Transverse colon (tissue), 4 donors: ENCODE measurements around the gene GPBP1L1. TPM values are rescaled to one million over a fixed set of nuclear protein-coding genes. Genes with fewer than 3 reads are reported as not detected.
A peak's percentile ranks its signal among the peaks of the same experiment; 100 is the strongest.

Experiments used
- DNase-seq: peaks from one replicate; pipeline ENCODE4 v3.0.0-alpha.2; 2019
- H3K27ac ChIP-seq, 4 donors: fragments of 200-600 bp; sonication (generic); 2 replicates each; pipeline ENCODE4 v1.5.1; 2016 to 2018; ENCODE audit warnings: inconsistent platforms in 4 of 4
- H3K27me3 ChIP-seq: fragments of 200-600 bp; sonication (generic); 2 replicates; pipeline ENCODE4 v1.5.1; 2017; ENCODE audit warnings: inconsistent platforms
- H3K36me3 ChIP-seq, 4 donors: fragments of 200-600 bp; sonication (generic); 2 replicates each; pipeline ENCODE4 v1.5.1; 2017 to 2019; ENCODE audit warnings: inconsistent platforms in 4 of 4
- H3K4me1 ChIP-seq, 4 donors: fragments of 200-600 bp; sonication (generic); 2 replicates each; pipeline ENCODE4 v1.5.1; 2017 to 2020; ENCODE audit warnings: inconsistent platforms in 4 of 4
- H3K4me3 ChIP-seq, 4 donors: fragments of 200-600 bp; sonication (generic); 1 replicate in 1 of 4; 2 replicates in 3 of 4; pipeline versions ENCODE4 v1.5.1 to v1.6.1; 2017 to 2019; ENCODE audit warnings: inconsistent platforms in 4 of 4
- H3K9me3 ChIP-seq, 2 donors: fragments of 200-600 bp; sonication (generic); 2 replicates each; pipeline ENCODE4 v1.5.1; 2017 to 2019; ENCODE audit warnings: inconsistent platforms in 2 of 2
- CTCF ChIP-seq, 5 experiments: fragments of 200-600 bp in 3 of 5; fragments of 450-650 bp in 2 of 5; sonication (generic) in 3 of 5; IDR thresholded peaks; 1 replicate in 2 of 5; 2 replicates in 3 of 5; pipeline ENCODE4 v1.5.1; 2016 to 2017; ENCODE audit warnings: antibody characterized with exemption in 5 of 5, inconsistent platforms in 3 of 5, mild to moderate bottlenecking in 2 of 5, moderate library complexity in 1 of 5
- EP300 ChIP-seq: sonication (generic); formaldehyde crosslinking; IDR thresholded peaks from one replicate; pipeline ENCODE4 v1.6.1; 2017; ENCODE audit warnings: antibody characterized with exemption, low read depth
- POLR2A ChIP-seq: fragments of 450-650 bp; IDR thresholded peaks from one replicate; pipeline ENCODE4 v1.6.1; 2016; ENCODE audit warnings: antibody characterized with exemption, mild to moderate bottlenecking, moderate library complexity
- POLR2AphosphoS5 ChIP-seq, 3 donors: sonication (generic); formaldehyde crosslinking; IDR thresholded peaks; one replicate each; pipeline ENCODE4 v1.6.1; 2016; ENCODE audit warnings: antibody characterized with exemption in 3 of 3
- WGBS, 2 donors: methylation state at CpG; one replicate each; pipeline ENCODE4 v1.1.5; 2018; ENCODE audit warnings: low coverage in 1 of 2; 5-methylcytosine and 5-hydroxymethylcytosine counted together
- in situ Hi-C, 4 donors: fragments of 200-750 bp; cut with MboI; loops; one replicate each; pipeline versions ENCODE4 v1.15.0 to v1.15.1; 2017; ENCODE audit warnings: low sequenced_read_pairs in 3 of 4, low pct_ligation_motif_present in 1 of 4, low pct_unique_long_range_greater_than_20kb in 1 of 4
- intact Hi-C: fragments of 100-400 bp; cut with DNase I; formaldehyde crosslinking; loops from one replicate; pipeline ENCODE4 v1.15.1; 2023; ENCODE audit warnings: low total_unique reads
- total RNA-seq, 4 donors: library from RNA; depleted of rRNA; stranded (reverse); fragments of >200 nt; gene quantifications; one replicate each; pipeline ENCODE4 v1.1.0, GENCODE V29; 2016

Gene GPBP1L1
- total RNA-seq, 4 donors from 2014 or later, result 162 to 284 (median 222) TPM

DNA sequence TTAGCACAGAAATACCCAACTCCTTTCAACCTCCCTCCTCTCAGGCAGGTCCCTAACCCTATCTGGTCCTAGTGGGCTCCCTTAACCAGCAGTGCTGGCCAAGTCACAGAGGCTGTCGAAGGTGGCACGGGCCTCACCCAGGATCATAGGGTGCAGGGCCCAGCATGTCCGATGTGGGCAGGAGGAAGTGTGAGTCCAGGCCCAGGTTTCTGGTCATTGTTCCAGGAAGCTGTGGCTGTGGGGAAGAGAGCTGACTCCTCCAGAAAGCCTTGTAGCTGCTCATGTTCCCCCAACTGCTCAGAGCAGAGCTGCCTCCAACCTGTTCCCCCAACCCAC, 64.9 kb downstream of the GPBP1L1 start:
- peaks cover 2 to 12% (median 6%) of the 10 kb centered on the region in 4 donors for H3K4me1 ChIP-seq
- in situ Hi-C loops, result no loop called here

DNA sequence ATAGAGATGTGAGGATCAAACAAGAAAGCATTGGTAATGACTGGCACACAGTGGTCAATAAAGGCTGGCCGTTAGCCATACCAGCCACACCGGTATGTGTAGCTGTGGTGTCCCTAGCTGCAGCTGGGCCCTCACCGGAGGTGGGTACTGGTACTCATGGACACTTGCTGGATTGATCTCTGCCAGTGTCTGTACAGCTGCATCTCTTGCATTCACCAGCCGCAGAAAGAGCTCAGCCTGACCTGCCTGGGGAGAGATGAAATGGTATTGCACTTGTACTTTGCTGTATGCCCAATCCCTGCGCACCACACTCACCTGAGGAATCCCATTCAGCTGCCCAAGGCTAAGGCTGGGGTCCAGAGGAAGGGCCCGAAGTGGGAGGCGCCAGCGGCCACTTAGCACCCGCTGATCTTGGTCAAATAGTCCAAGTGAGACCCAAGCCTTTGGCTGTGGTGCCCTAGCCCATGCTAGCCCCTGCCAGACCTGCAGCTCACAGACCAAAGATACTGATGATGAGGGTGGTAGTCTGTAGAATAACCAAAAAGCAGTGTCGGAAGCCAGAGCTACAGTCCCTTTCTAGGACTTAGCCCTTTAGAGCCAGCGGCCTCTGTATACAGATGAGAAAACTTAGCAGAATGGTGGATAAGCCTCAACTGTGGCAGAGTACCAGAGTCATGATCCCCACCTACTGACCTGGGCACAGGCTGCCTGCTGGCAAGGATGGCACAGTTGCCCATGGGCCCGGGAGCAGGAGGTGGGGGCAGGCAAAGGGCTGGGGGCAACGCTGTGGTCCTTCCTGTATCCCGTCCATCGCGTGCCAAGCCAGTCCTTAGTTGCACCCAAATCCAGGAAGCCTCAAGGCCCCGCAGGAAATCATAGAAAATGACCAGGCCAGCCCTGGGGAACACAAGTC, 65.5 kb downstream of the GPBP1L1 start:
- in situ Hi-C loops (no loop called here), intact Hi-C loops (no loop called here)
- Histone ChIP-seq H3K4me1 (peaks cover 2 to 12% (median 6%) of the 10 kb centered on the region in 4 donors), H3K27ac (peak overlapping the region in 3 of 4 donors; percentile 9 to 28 (median 13)), H3K4me3 (no peak overlapping the region), H3K36me3 (peaks cover 0 to 30% (median 12%) of the 10 kb centered on the region in 4 donors), H3K9me3 (no peaks in the 10 kb centered on the region), H3K27me3 (no peaks in the 10 kb centered on the region)
- 83 to 92% methylated on average over 1 to 17 of the region's 17 CpGs for WGBS, 2 donors
- no peak for DNase-seq
- TF ChIP-seq CTCF (IDR thresholded peaks at IDR 0.05), result no peak
- peak in 1 of 3 donors; percentile 3 for TF ChIP-seq POLR2AphosphoS5 (IDR thresholded peaks at IDR 0.05)

More for the DNA sequence above, 64.9 kb downstream of the GPBP1L1 start:
- Histone ChIP-seq H3K36me3 (peaks cover 0 to 30% (median 9%) of the 10 kb centered on the region in 4 donors), H3K9me3 (no peaks in the 10 kb centered on the region), H3K4me3 (no peak overlapping the region), H3K27ac (peak overlapping the region in 3 of 4 donors; percentile 9 to 28 (median 13)), H3K27me3 (no peaks in the 10 kb centered on the region)
- TF ChIP-seq CTCF (IDR thresholded peaks at IDR 0.05) (no peak), POLR2AphosphoS5 (IDR thresholded peaks at IDR 0.05) (peak in 1 of 3 donors; percentile 15)
- WGBS, 2 donors, result 51% methylated on average over 3 of the region's 3 CpGs; no CpG with 5 or more reads in 1 of the 2 donors
- intact Hi-C loops, result no loop called here
- no peak for DNase-seq

DNA sequence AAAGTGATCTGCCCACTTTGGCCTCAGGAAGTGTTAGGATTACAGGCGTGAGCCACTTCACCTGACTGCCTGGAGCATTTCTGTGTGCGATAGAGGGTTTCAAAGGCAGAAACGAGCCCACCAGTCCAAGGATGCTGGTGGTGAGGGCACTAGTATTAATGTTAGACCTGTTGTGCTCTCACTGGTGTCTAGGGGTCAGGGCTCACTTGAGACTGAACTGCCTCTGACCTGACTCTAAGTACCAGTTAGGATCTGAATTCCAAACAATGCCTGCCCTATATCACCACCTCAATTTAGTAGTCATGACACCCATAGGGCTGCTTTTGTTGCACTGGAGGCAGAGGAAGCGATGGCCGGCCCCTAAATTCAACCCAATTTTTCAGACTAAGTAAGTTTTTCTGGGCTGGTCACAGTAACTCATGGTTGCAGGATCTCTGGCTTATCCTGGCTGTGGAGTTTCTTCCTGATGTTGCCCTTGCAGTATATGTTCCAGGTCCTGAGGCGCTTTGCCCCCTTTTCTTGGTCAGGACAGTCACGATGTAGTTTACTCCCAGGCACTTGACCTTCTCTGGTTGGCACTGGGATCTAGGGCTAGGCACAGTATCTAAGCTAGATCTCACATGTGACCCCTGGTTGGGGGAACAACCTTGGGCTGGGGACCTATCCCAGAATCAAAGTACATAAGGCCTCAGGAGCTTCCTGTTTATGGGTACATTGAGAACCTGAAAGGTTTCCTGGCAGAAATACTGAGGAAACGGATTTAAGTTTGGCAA, 67.0 kb downstream of the GPBP1L1 start:
- Histone ChIP-seq H3K9me3 (no peaks in the 10 kb centered on the region), H3K4me1 (peaks cover 2 to 12% (median 6%) of the 10 kb centered on the region in 4 donors), H3K27ac (no peak overlapping the region), H3K36me3 (peaks cover 0 to 39% (median 18%) of the 10 kb centered on the region in 4 donors), H3K4me3 (no peak overlapping the region), H3K27me3 (no peaks in the 10 kb centered on the region)
- DNase-seq, result no peak
- TF ChIP-seq EP300, result no peak
- peak in 2 of 3 donors; percentile 7 to 44 for TF ChIP-seq POLR2AphosphoS5 (IDR thresholded peaks at IDR 0.05)
- in situ Hi-C loops, result no loop called here
- intact Hi-C loops, result no loop called here
- WGBS, 2 donors, result 44 to 67% methylated on average over 1 to 8 of the region's 8 CpGs

DNA sequence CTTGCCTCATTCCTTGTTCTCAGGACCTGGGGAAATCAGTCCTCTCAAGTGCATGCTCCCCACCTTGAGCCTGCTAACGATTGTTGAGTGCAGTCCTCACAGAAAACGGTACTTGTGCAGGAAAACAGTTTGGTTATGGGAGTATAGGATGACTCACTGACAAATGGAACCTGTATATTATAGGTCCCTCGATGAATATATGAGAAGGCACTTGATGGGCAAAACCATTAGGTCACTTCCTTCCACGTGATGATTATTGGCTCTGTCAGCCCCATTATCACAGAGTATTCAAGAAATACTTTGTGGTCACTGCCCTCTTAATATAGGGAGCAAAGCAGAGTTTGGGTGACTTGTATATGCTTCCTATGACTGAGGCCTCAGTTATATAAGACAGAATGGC, 68.7 kb downstream of the GPBP1L1 start:
- Histone ChIP-seq H3K4me3 (no peak overlapping the region), H3K27me3 (no peaks in the 10 kb centered on the region), H3K27ac (no peak overlapping the region), H3K36me3 (peaks cover 0 to 44% (median 20%) of the 10 kb centered on the region in 4 donors), H3K4me1 (peaks cover 0 to 11% (median 6%) of the 10 kb centered on the region in 4 donors), H3K9me3 (no peaks in the 10 kb centered on the region)
- TF ChIP-seq EP300 (no peak), POLR2AphosphoS5 (IDR thresholded peaks at IDR 0.05) (no peak), CTCF (IDR thresholded peaks at IDR 0.05) (no peak), POLR2A (no peak)
- no peak for DNase-seq
- WGBS, 2 donors, result 79 to 80% methylated on average over 3 to 4 of the region's 4 CpGs
- in situ Hi-C loops (no loop called here), intact Hi-C loops (no loop called here)
